ENCODE results near the gene POMGNT2.

Gene POMGNT2

GRCh38 chr3:43034911-43035310 is 71.0 kb downstream of the POMGNT2 start:
- H3K4me1 ChIP-seq (ENCODE audit: insufficient read depth, low read length, severe bottlenecking), result no peaks in the 10 kb centered on the region
- no peak for TF ChIP-seq CTCF (IDR thresholded peaks at IDR 0.05; ENCODE audit: low read length)
- no peak for TF ChIP-seq EZH2 (IDR thresholded peaks at IDR 0.05; ENCODE audit: borderline replicate concordance, low read length)
- no peaks in the 10 kb centered on the region for H3F3A ChIP-seq (ENCODE audit: insufficient read depth, low read length)
- H3K27ac ChIP-seq (ENCODE audit: low read depth, low read length, poor library complexity, severe bottlenecking), result no peak overlapping the region
- no peaks in the 10 kb centered on the region for H3K27me3 ChIP-seq (ENCODE audit: insufficient read depth, low read length)
- no peaks in the 10 kb centered on the region for H4K20me1 ChIP-seq (ENCODE audit: insufficient read depth, low read length)
- H3K9me2 ChIP-seq (ENCODE audit: low read depth, low read length), result no peaks in the 10 kb centered on the region
- H3K4me3 ChIP-seq (ENCODE audit: low read depth, low read length, poor library complexity, severe bottlenecking), result no peak overlapping the region
- no peak overlapping the region for H3K4me2 ChIP-seq (ENCODE audit: low read length)
- H3K36me3 ChIP-seq (ENCODE audit: insufficient read depth, low read length), result no peaks in the 10 kb centered on the region
- no peaks in the 10 kb centered on the region for H3K79me2 ChIP-seq (ENCODE audit: insufficient read depth, low read length)
- no peak overlapping the region for H3K9ac ChIP-seq (ENCODE audit: low read length)
- no peak overlapping the region for H2AFZ ChIP-seq (ENCODE audit: low read length)
- no peaks in the 10 kb centered on the region for H3K9me3 ChIP-seq (ENCODE audit: low read length)

GRCh38 chr3:43034200-43034599 is 71.7 kb downstream of the POMGNT2 start:
- no peak for TF ChIP-seq EZH2 (IDR thresholded peaks at IDR 0.05; ENCODE audit: borderline replicate concordance, low read length)
- TF ChIP-seq CTCF (IDR thresholded peaks at IDR 0.05; ENCODE audit: low read length), result no peak
- no peaks in the 10 kb centered on the region for H4K20me1 ChIP-seq (ENCODE audit: insufficient read depth, low read length)
- H3K9me2 ChIP-seq (ENCODE audit: low read depth, low read length), result no peaks in the 10 kb centered on the region
- H3K27ac ChIP-seq (ENCODE audit: low read depth, low read length, poor library complexity, severe bottlenecking), result no peak overlapping the region
- H3K27me3 ChIP-seq (ENCODE audit: insufficient read depth, low read length), result no peaks in the 10 kb centered on the region
- no peaks in the 10 kb centered on the region for H3K79me2 ChIP-seq (ENCODE audit: insufficient read depth, low read length)
- H3K9me3 ChIP-seq (ENCODE audit: low read length), result no peaks in the 10 kb centered on the region
- no peak overlapping the region for H3K4me3 ChIP-seq (ENCODE audit: low read depth, low read length, poor library complexity, severe bottlenecking)
- no peaks in the 10 kb centered on the region for H3F3A ChIP-seq (ENCODE audit: insufficient read depth, low read length)
- no peak overlapping the region for H3K9ac ChIP-seq (ENCODE audit: low read length)
- no peaks in the 10 kb centered on the region for H3K4me1 ChIP-seq (ENCODE audit: insufficient read depth, low read length, severe bottlenecking)
- no peaks in the 10 kb centered on the region for H3K36me3 ChIP-seq (ENCODE audit: insufficient read depth, low read length)
- H2AFZ ChIP-seq (ENCODE audit: low read length), result no peak overlapping the region
- H3K4me2 ChIP-seq (ENCODE audit: low read length), result no peak overlapping the region

- TF ChIP-seq EZH2 (IDR thresholded peaks at IDR 0.05; ENCODE audit: borderline replicate concordance, low read length) (no peak), CTCF (IDR thresholded peaks at IDR 0.05; ENCODE audit: low read length) (no peak)
Measured at GRCh38 chr3:43032646-43033628, 72.9 kb downstream of the POMGNT2 start.

More at GRCh38 chr3:43032646-43033628, 72.9 kb downstream of the POMGNT2 start:
- Histone ChIP-seq H3K9me3 (ENCODE audit: low read length) (no peaks in the 10 kb centered on the region), H2AFZ (ENCODE audit: low read length) (no peak overlapping the region), H4K20me1 (ENCODE audit: insufficient read depth, low read length) (no peaks in the 10 kb centered on the region), H3K79me2 (ENCODE audit: insufficient read depth, low read length) (no peaks in the 10 kb centered on the region), H3K9ac (ENCODE audit: low read length) (no peak overlapping the region), H3K4me1 (ENCODE audit: insufficient read depth, low read length, severe bottlenecking) (no peaks in the 10 kb centered on the region), H3K9me2 (ENCODE audit: low read depth, low read length) (no peaks in the 10 kb centered on the region), H3K27me3 (ENCODE audit: insufficient read depth, low read length) (no peaks in the 10 kb centered on the region), H3F3A (ENCODE audit: insufficient read depth, low read length) (no peaks in the 10 kb centered on the region), H3K4me3 (ENCODE audit: low read depth, low read length, poor library complexity, severe bottlenecking) (no peak overlapping the region), H3K36me3 (ENCODE audit: insufficient read depth, low read length) (no peaks in the 10 kb centered on the region), H3K27ac (ENCODE audit: low read depth, low read length, poor library complexity, severe bottlenecking) (no peak overlapping the region), H3K4me2 (ENCODE audit: low read length) (no peak overlapping the region)
